HG02798 (cell line): ENCODE data around the gene FNTB.
"Not testable (repeated sequence)": the region's sequence is repeated elsewhere in the genome, so short reads cannot be mapped to it uniquely, and the experiment has no call there.

Experiments
- ATAC-seq: cut with Tn5 transposase; IDR thresholded peaks from one replicate; pipeline ENCODE4 v1.9.1; 2021; ENCODE audit warnings: mild to moderate bottlenecking; ENCODE audit not compliant: unreplicated experiment, poor library complexity

The FNTB gene

DNA sequence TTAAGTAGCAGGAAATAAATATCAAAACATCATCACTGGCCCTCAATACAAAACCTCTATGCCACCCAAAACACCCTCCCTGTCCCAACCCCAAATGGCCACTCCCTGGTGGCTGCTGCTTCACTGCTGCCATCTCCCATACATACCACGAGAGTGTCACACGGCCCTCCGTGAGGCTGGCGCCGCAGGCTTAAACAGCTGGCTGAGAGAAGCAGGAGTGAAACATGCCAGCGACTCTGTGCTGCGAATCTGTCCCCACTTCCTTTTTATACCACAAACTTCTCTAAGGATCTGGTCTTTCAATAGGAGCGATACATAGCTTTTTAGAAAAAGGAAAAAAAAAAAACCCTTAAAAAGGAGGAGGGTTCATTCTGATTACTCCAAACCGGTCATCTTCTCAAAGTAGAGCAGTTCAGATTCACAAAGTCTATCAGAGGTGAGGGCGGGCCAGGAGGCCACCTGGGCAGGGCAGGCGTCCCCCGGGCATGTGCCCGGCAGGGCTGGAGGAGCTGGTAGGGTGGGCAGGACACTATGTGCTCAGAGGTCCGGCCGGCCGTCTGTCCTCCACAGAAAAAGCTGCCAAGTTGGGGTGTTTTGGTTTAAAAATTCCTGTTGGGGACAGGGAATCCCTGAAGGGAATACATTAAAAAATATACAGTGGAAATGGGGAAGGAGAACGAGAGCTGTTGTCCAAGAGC, 89.1 kb downstream of the FNTB start:
- no peak for ATAC-seq

DNA sequence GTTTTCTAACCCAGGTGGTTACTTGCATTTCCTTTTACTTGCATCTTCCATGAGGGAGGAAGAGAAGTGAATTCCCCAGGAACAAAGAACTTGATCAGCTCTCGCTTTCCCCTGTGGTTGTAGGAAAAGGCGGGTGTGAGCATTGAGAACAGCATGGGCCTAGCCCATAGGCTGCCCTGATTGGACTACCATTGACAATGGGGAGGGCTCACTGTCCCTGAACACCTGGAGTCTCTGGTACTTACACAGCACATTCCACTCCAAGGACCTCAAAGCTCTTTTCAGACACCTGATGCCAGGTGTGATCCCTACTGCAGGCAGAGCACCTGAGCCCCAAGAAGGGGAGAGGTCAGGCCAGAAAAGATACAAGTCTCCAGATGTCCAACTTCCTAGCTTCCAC, 90.6 kb downstream of the FNTB start:
- no peak for ATAC-seq

GRCh38 chr14:65079201-65079600, 92.5 kb downstream of the FNTB start:
- ATAC-seq = no peak

DNA sequence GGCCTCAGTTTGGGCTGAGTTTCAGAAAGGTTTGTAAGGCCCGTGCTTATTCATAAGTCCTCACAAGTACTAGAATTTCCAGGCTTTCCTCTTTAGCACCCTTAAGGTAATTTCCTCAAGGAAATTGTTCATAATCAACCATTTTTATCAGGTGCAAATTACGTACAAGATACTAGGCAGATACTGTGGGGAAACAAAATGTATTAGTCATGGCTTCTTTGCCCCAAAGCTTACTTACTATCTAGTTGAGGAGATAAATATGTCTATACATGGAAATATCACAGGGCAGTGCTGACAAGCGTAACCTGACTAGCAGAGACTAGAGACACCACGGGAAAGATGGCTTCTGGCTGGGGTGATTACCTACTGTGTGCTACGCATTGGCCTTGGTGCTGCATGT, 93.1 kb downstream of the FNTB start:
- no peak for ATAC-seq

- no peak for ATAC-seq
These were observed 94.5 kb downstream of the FNTB start for GRCh38 chr14:65080960-65081747.

DNA sequence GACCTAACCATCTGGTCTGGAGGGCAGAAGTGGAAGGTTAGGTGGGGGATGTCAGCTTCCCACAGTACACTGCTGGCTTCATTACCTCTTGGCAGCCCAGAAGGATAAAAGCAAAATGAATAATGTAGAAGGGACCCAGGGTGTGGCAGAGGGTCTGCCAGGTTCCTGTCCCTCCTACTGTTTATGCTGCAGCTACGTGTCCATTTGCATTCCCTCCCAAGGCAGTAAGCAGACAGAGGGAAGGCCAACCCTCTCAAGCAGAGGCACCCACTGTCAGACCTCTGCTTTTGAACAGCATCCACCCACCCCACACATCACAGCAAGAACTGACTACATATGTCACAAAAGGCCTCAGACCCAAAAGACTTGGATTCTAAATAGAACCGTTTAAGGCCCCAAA, 96.2 kb downstream of the FNTB start:
- no peak for ATAC-seq

GRCh38 chr14:65084554-65085505, 98.1 kb downstream of the FNTB start:
- ATAC-seq = no peak

DNA sequence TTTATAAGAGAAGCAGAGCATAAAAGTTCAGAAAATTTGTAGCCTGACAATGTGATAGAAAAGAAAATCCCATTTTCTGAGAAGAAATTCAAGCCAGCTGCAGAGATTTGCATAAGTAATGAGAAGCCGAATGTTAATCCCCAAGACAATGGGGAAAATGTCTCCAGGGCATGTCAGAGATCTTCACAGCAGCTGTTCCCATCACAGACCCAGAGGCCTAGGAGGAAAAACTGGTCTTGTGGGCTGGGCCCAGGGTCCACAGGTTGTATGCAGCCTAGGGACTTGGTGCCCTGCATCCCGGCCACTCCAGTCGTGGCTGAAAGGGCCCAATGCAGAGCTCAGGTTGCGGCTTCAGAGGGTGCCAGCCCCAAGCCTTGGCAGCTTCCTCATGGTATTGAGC, 100.0 kb downstream of the FNTB start:
- not testable (repeated sequence) for ATAC-seq

GRCh38 chr14:65087835-65088234, 101.1 kb downstream of the FNTB start:
- not testable (repeated sequence) for ATAC-seq

GRCh38 chr14:65092349-65092748, 105.7 kb downstream of the FNTB start:
- no peak for ATAC-seq

DNA sequence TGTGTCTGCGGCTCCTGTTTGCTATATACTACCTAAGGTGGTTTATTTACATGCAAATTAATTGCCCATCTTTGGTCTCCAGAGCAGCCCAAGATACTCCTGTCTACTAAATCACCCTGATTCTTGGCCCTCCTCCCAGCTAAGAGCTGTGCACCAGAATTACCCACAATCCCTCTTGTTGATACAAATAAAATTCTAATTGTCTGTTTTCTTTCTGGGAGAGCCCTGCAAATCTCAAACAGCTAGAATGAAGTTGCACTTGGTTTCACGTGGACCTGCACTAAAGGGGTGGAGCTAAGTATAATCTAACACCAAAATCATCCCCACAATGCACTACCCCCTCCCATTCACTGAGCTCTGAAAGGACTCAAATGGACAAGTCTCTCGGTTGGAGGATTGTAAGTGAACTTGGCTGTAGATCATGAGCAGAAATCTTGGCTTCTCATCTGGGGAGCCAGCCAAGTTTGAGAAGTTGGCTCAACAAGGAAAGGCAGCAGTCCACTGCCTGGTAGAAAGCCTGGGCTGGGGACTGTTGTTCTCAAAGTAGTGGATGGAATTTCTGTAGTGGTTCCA, 109.0 kb downstream of the FNTB start:
- no peak for ATAC-seq

GRCh38 chr14:65096323-65097089, 109.8 kb downstream of the FNTB start:
- no peak for ATAC-seq

- no peak for ATAC-seq
These were observed 111.9 kb downstream of the FNTB start for GRCh38 chr14:65098586-65098985.

DNA sequence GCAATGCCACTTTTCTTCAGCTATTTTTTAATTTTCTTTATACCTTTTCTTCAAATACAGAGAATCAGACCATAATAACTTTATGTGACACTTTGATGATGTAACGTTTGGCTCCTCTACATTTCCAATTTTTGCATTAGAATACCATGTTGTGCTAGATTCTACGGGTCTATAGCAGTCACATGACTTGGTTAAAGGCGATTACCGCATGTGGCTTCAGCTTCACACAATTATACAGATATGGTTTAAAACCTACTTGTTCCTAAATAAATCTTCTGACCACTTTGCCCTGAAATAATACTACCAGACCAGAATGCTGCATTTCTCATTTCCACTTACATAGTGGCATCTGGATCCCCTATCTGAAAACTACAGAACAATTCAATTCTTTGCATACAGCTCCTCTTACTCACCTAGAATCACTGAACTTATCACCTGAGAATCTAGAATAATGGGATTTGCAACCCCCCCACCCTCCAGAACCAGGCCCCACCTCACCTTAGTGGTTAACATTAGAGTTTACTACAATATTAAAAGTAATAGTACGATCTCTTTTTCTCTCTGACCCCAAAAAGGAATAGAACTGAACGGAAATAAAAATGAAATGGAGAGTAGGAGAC, 114.3 kb downstream of the FNTB start:
- ATAC-seq = no peak

- peak; percentile 0 for ATAC-seq
These were observed 115.1 kb downstream of the FNTB start for GRCh38 chr14:65101631-65102440.

GRCh38 chr14:65102441-65103149, 115.9 kb downstream of the FNTB start, which contains the start of gene MAX:
Gene MAX, minus strand, starts transcription at chr14:65102517. Its CDS starts 178 bp downstream, at chr14:65102339.
- peak; percentile 92 for ATAC-seq

DNA sequence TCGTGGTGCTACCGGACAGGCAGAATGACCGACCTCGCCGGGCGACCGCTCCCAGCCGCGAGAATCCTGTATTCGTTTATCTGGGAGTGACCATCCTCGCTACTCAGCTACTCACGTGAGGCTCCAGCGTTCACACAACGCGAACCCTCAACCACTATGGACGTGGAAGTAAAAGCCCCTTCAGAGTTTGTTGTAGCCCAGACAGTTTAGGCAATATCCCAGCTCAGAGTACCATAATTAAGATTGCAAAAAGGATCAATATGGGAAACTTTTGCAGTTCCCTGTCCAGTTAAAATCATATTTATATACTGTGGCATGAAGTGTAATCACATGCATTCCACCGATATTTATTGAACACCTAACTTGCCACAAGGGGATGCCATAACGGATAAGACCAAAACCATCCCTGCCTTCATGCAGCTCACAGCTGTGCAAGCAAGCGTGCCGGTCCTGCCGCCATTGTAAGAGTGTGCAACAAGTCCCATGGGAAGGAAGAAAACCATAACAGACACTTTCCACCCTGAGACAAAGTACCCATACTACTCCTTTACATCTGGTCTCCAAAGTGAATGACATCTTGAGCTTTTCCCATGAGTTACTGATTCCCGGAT, 116.6 kb downstream of the FNTB start:
- ATAC-seq = no peak
